GM12891 (cell line): ENCODE data around the gene NTRK3.

Experiments used
- DNase-seq: peaks from one replicate; pipeline ENCODE4 v3.0.0; 2011; ENCODE audit warnings: low spot score; ENCODE audit not compliant: insufficient read length
- FAIRE-seq: peaks from 2 replicates; lab custom pipeline; 2011; peaks lifted over from hg19 to GRCh38; lab: Jason Lieb, UNC
- PAX5 ChIP-seq: IDR thresholded peaks from 2 replicates; pipeline ENCODE4 v1.6.1; 2011; ENCODE audit warnings: low read length, moderate library complexity, mild to moderate bottlenecking; ENCODE audit not compliant: insufficient read depth, severe bottlenecking
- POLR2A ChIP-seq: IDR thresholded peaks from 2 replicates; pipeline ENCODE4 v1.6.1; 2011; ENCODE audit warnings: low read depth, low read length, control low read depth
- POLR2AphosphoS5 ChIP-seq: IDR thresholded peaks from 2 replicates; pipeline ENCODE4 v1.6.1; 2011; ENCODE audit warnings: low read depth, low read length, control low read depth
- POU2F2 ChIP-seq: IDR thresholded peaks from 2 replicates; pipeline ENCODE4 v1.6.1; 2011; ENCODE audit warnings: low read depth, mild to moderate bottlenecking, control low read depth, low read length, moderate library complexity
- SPI1 ChIP-seq: IDR thresholded peaks from 2 replicates; pipeline ENCODE4 v1.6.1; 2011; ENCODE audit warnings: low read depth, low read length, control low read depth
- TAF1 ChIP-seq: IDR thresholded peaks from 2 replicates; pipeline ENCODE4 v1.6.1; 2011; ENCODE audit warnings: low read depth, low read length, control low read depth

NTRK3 gene

DNA sequence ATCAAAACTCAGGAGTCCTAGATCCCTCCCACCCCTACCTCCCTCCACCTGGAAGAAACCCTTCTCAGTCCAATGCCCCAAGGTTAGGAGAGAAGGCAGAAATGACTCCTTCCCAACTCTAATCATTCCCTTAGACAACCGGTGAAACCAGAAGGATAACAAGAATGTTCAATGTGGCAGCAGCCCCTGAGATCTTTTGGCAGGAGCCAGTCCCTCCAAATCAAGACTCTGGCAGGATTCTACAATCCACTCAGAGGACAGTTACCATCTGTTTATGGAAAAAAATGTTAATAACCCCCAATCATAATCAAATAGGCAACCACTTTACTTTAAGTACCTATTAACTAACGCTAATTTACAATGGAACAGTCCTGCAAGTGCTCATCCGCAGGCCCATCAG lies 136.5 kb downstream of the NTRK3 start:
- TF ChIP-seq TAF1 (no peak), POLR2AphosphoS5 (no peak), POLR2A (no peak), PAX5 (no peak), POU2F2 (no peak), SPI1 (no peak)
- FAIRE-seq (no peak), DNase-seq (no peak)

DNA sequence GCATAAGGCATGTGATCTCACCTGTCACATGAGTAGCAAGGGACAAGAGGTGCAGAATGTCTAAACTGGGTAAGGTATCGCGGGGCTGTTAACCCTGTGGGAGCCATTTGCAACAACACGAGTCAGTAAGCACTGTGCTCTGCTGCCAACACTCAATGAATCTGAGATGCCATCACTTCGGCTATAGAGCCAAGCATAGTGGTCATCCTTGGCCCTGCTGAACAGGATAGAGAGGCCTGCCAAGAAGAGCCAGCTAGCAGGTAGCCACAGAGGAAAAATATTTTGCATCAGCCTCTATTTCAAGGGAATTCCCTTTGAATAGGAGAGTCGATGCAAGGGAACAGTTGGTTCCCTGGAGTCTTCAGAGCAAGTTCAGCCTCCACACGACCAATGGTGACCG lies 137.8 kb downstream of the NTRK3 start:
- FAIRE-seq = no peak
- no peak for DNase-seq
- TF ChIP-seq TAF1 = no peak
- no peak for TF ChIP-seq PAX5
- TF ChIP-seq POLR2A = no peak
- no peak for TF ChIP-seq POU2F2
- TF ChIP-seq POLR2AphosphoS5 = no peak
- no peak for TF ChIP-seq SPI1

DNA sequence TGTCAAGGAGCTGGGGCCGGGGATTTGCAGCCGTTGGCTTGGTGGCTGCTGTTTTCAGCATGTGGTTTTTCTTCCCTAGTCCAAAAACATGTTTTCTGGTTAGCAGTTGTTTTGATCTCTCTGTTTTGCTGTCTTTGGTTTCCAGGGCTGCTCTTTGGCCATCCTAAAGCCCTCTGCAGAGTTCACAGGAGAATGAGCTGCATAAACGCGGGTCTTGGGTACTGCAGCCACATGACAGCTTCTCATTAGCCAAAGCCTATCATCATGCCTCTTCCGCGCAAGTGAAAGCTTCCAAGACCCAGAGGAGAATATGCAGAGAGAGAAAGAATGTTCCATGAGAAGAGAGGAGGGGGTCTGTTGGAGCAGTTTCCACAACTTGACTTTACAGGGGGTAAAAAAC lies 138.5 kb downstream of the NTRK3 start:
- FAIRE-seq (no peak), DNase-seq (no peak)
- no peak for TF ChIP-seq SPI1
- TF ChIP-seq POLR2A = no peak
- no peak for TF ChIP-seq PAX5
- TF ChIP-seq POU2F2 = no peak
- TF ChIP-seq POLR2AphosphoS5 = no peak
- no peak for TF ChIP-seq TAF1

DNA sequence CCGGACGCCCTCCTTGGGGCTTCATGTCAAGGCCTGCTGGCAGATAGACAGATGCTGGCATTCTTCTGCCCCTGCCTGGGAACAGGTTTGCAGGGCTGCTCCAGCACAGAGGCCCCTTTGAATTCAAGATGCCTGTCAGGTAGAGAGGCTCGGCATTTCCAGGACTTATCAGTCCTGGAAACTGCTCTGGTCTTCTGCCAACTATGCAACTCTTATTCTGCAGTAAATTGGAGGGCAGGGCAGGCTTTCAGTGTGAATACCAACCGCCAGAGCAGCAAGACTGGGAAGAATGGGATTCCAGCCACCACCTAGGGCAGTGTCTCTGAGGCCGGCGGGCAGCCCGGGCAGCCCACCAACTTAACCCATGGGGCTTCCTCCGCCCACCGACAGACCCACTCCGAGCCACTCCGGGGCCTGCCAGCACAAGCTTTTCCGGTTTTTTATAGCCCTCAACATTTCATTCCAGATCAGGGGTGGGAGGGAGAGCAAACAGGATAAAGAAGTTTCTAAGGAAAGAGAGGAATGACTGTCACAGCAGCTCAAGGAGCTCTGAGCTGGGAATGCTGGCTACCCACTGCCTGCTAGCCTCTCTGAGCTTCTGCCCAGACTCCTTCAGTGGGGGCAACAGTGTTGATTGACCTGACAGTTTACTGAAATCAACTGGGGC lies 140.9 kb downstream of the NTRK3 start:
- TF ChIP-seq PAX5 = no peak
- no peak for TF ChIP-seq POLR2A
- TF ChIP-seq TAF1 = no peak
- TF ChIP-seq POU2F2 = no peak
- TF ChIP-seq POLR2AphosphoS5 = no peak
- TF ChIP-seq SPI1 = no peak
- DNase-seq = no peak
- FAIRE-seq = no peak

DNA sequence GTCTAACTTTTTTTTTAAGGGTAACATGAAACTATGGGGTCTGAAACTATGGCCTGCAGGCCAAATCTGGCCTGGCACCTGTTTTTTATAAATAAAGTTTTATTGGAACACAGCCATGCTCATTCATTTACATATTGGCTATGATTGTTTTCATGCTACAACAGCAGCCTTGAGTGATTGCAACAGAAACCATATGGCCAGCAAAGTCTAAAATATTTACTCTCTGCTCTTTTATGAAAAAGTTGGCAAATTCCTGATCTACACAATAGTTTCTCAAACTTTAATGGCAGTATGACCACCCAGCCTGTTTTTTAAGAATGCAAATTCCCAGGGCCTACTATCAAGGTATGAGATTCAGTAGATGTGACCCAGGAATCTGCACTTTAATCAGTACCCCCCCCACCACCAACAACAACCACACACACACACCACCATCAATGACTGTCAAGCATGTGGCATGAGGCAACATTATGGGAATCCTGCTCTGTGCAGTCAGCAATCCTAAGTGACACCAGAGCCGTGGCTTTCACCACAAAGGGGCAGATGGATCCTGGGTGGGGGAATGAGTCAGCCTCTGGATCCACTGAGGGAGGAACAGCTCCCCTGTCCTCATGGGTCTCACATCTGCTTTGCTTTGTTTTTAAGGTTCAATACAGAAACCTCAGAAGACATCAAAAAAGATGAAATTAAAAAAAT lies 142.8 kb downstream of the NTRK3 start:
- no peak for DNase-seq
- TF ChIP-seq PAX5 (no peak), SPI1 (no peak), POLR2AphosphoS5 (no peak), TAF1 (no peak), POU2F2 (no peak), POLR2A (no peak)
- FAIRE-seq = no peak

DNA sequence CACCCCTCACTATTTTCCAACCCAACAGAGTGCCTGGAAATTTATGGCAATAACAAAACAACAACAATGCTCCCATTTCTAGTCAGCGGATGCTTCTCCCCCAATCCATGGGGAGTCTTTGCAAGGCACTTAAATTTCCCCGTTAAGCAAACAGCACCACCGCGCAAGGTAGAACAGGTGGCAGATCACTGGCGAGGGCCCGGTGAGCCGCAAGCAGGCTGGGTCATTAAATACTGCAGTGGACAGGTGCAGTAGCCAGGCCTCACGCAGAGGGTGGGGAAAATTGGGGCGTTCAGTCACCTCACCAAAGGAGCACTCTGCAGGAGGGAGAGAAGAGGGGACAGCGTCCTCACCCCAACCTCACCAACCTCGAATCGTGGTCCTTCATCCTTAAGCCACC lies 147.5 kb downstream of the NTRK3 start:
- FAIRE-seq = no peak
- no peak for DNase-seq
- TF ChIP-seq POLR2AphosphoS5 (no peak), POU2F2 (no peak), PAX5 (no peak), SPI1 (no peak), TAF1 (no peak), POLR2A (no peak)

DNA sequence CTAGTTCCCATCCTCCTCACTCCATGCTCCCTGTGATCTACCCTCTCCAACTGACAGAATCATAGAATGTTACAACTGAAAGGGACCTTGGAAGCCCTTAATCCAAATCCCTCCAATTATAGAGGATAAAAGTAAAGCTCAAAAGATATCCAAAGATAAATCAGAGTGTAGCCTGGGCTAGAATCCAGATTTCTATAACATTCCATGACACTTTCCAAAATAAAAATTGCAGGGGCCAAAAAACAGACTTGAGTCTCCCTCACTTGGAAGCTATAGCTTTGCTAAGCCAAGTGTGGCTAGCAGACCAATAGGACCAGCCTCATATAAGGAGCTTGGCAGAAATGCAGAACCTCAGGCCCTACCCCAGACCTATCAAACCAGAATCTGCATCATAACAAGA lies 148.1 kb downstream of the NTRK3 start:
- TF ChIP-seq TAF1 (no peak), PAX5 (no peak), POLR2AphosphoS5 (no peak), POU2F2 (no peak), POLR2A (no peak), SPI1 (no peak)
- DNase-seq = no peak
- FAIRE-seq = no peak

DNA sequence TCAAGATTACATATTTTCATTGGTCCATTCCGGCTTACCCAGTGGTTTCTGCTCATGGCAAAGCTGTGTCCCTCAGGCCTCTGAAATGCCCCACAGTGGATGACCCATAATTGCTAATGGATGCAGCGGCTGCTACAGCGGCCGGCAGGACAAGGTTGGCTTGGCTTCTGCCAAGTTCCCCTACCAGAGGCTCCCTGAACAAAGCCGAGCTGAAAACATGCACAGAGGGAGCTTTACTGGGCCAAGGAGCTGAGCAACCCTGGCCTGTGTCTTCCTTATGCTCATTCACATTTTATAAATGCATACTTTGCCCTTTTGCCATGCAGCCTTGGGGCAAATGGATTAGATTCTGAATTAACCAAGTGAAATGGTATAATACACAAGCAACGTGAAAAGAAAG lies 150.5 kb downstream of the NTRK3 start:
- FAIRE-seq (no peak), DNase-seq (no peak)
- no peak for TF ChIP-seq SPI1
- TF ChIP-seq PAX5 = no peak
- TF ChIP-seq POLR2A = no peak
- TF ChIP-seq POU2F2 = no peak
- no peak for TF ChIP-seq POLR2AphosphoS5
- no peak for TF ChIP-seq TAF1

DNA sequence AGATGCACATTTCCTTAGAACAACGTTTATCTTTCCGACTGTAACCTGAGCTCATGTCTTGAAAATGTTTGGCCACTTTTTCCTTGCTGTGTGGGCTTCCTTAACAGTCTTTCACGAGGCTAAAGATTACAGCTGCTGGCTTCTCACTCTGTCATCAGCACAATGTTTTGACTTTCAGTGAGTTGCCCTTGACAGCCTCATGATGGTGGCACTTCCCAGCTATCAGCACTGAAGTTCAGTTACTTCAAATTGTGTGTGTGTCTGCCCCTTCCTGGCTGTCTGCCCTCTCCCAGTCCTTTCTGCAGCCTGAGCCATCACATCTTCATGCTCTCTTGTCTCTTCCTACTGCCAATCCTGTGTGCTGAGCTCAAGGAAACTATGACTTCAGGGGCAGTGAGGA lies 152.2 kb downstream of the NTRK3 start:
- no peak for TF ChIP-seq TAF1
- TF ChIP-seq SPI1 = no peak
- no peak for TF ChIP-seq POLR2AphosphoS5
- TF ChIP-seq PAX5 = no peak
- TF ChIP-seq POLR2A = no peak
- TF ChIP-seq POU2F2 = no peak
- no peak for FAIRE-seq
- DNase-seq = no peak

DNA sequence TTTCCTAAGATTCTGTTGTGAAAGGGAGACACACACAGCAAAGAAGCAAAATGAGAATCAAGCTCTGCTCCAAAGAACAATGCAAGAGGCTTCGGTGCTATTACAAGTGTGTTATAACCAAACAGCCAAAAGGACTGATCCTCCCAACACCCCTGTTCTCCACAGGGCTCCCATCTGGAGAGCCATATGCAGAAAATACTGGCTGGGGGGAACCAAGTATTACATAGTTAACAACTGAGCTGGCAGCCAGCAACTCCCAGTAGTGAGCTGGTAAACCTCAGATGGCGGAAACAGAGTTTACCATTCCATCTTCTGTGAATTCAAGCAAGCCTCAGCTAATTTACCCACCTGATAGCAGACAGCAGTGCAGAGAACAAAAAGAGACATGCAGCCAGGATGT lies 156.4 kb downstream of the NTRK3 start:
- no peak for FAIRE-seq
- no peak for DNase-seq
- TF ChIP-seq POLR2A (no peak), POLR2AphosphoS5 (no peak), POU2F2 (no peak), SPI1 (no peak), TAF1 (no peak), PAX5 (no peak)

DNA sequence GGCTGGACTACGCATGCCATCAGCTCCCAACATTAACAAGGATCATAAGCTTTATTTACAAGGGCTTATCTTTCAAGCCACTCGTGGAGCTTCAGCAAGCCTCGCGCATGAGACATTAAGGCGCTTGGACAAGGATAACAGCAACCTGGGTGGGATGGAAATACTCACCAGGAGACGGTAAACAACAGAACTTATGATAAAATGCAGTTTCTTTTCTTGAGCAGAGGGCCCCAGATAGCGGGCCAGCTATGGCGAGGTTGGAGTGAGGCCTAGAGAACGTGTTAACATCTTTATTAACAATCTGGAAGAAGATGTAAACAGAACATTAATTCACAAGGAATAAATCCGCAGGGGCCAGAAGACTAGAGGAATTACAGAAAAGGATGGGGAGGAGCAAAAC lies 158.2 kb downstream of the NTRK3 start:
- no peak for TF ChIP-seq POU2F2
- TF ChIP-seq POLR2A = no peak
- no peak for TF ChIP-seq SPI1
- TF ChIP-seq PAX5 = no peak
- no peak for TF ChIP-seq POLR2AphosphoS5
- TF ChIP-seq TAF1 = no peak
- FAIRE-seq (no peak), DNase-seq (no peak)
